Stimulated activated naive CD8-positive, alpha-beta T cell treated with anti-CD3 and anti-CD28 coated beads, Interleukin-15, amount 100 ng/mL, for 72 hours (primary cell): Measurements from ENCODE around the gene RYR1.

Source experiments
- ATAC-seq: fragments of 150-1000 bp; cut with Tn5 transposase; 2 replicates; pipeline ENCODE4 v1.10.0; 2021; ENCODE audit warnings: mild to moderate bottlenecking, moderate library complexity
- DNase-seq, 2 donors: peaks; one replicate each; pipeline ENCODE4 v3.0.0; 2021 to 2022
- H3K27ac Mint-ChIP-seq, 2 donors: one replicate each; pipeline ENCODE4 v1.8.0; 2022; ENCODE audit warnings: mild to moderate bottlenecking in 2 of 2, mixed read lengths in 2 of 2, moderate library complexity in 2 of 2
- H3K27me3 Mint-ChIP-seq: one replicate; pipeline ENCODE4 v1.8.0; 2022; ENCODE audit warnings: mixed read lengths
- H3K4me1 Mint-ChIP-seq: one replicate; pipeline ENCODE4 v1.8.0; 2022; ENCODE audit warnings: mild to moderate bottlenecking, mixed read lengths
- H3K4me3 Mint-ChIP-seq, 2 donors: one replicate each; pipeline ENCODE4 v1.8.0; 2022; ENCODE audit warnings: mild to moderate bottlenecking in 2 of 2, mixed read lengths in 2 of 2, moderate library complexity in 1 of 2
- H3K9me3 Mint-ChIP-seq, 2 donors: one replicate each; pipeline ENCODE4 v1.8.0; 2022; ENCODE audit warnings: mixed read lengths in 2 of 2

RYR1 gene

GRCh38 chr19:38434549-38435051 lies 1.1 kb downstream of the RYR1 start:
- H3K4me3 Mint-ChIP-seq = peak overlapping the region; percentile 16 to 34
- DNase-seq (no peak), ATAC-seq (no peak)
- peaks cover 50% of the 10 kb centered on the region for H3K27me3 Mint-ChIP-seq
- H3K4me1 Mint-ChIP-seq = peaks cover 18% of the 10 kb centered on the region
- H3K9me3 Mint-ChIP-seq = no peaks in the 10 kb centered on the region
- H3K27ac Mint-ChIP-seq = no peak overlapping the region

- Mint-ChIP-seq H3K4me1 (peaks cover 16% of the 10 kb centered on the region), H3K4me3 (no peak overlapping the region), H3K27ac (no peak overlapping the region), H3K9me3 (no peaks in the 10 kb centered on the region), H3K27me3 (peaks cover 58% of the 10 kb centered on the region)
- no peak for DNase-seq
- no peak for ATAC-seq
Observed at GRCh38 chr19:38437295-38437694, 3.8 kb downstream of the RYR1 start.

- DNase-seq = no peak
- no peak for ATAC-seq
- Mint-ChIP-seq H3K4me1 (peaks cover 16% of the 10 kb centered on the region), H3K9me3 (no peaks in the 10 kb centered on the region), H3K27me3 (peaks cover 58% of the 10 kb centered on the region), H3K27ac (peak overlapping the region in 1 of 2 donors; percentile 44), H3K4me3 (no peak overlapping the region)
Observed at GRCh38 chr19:38437917-38438316, 4.4 kb downstream of the RYR1 start.

GRCh38 chr19:38440592-38440991 lies 7.1 kb downstream of the RYR1 start:
- H3K4me1 Mint-ChIP-seq = no peaks in the 10 kb centered on the region
- DNase-seq (no peak), ATAC-seq (no peak)
- no peak overlapping the region for H3K4me3 Mint-ChIP-seq
- H3K27me3 Mint-ChIP-seq = peaks cover 32% of the 10 kb centered on the region
- H3K9me3 Mint-ChIP-seq = no peaks in the 10 kb centered on the region
- no peak overlapping the region for H3K27ac Mint-ChIP-seq

GRCh38 chr19:38441657-38442348 lies 8.3 kb downstream of the RYR1 start:
- Mint-ChIP-seq H3K27me3 (peaks cover 24% of the 10 kb centered on the region), H3K4me3 (no peak overlapping the region), H3K27ac (peak overlapping the region in 1 of 2 donors; percentile 19), H3K9me3 (no peaks in the 10 kb centered on the region), H3K4me1 (no peaks in the 10 kb centered on the region)
- ATAC-seq (peak; percentile 52), DNase-seq (no peak)

GRCh38 chr19:38442736-38443135 lies 9.2 kb downstream of the RYR1 start:
- Mint-ChIP-seq H3K27me3 (peaks cover 18% of the 10 kb centered on the region), H3K4me3 (no peak overlapping the region), H3K27ac (peak overlapping the region in 1 of 2 donors; percentile 29), H3K4me1 (no peaks in the 10 kb centered on the region), H3K9me3 (no peaks in the 10 kb centered on the region)
- DNase-seq = no peak
- no peak for ATAC-seq

GRCh38 chr19:38443458-38443999 lies 10.0 kb downstream of the RYR1 start:
- H3K27ac Mint-ChIP-seq = peak overlapping the region in 1 of 2 donors; percentile 66
- ATAC-seq (no peak), DNase-seq (no peak)
- no peaks in the 10 kb centered on the region for H3K4me1 Mint-ChIP-seq
- H3K9me3 Mint-ChIP-seq = no peaks in the 10 kb centered on the region
- no peak overlapping the region for H3K4me3 Mint-ChIP-seq
- H3K27me3 Mint-ChIP-seq = peaks cover 10% of the 10 kb centered on the region

- H3K27me3 Mint-ChIP-seq = peaks cover 9% of the 10 kb centered on the region
- no peak overlapping the region for H3K4me3 Mint-ChIP-seq
- no peaks in the 10 kb centered on the region for H3K9me3 Mint-ChIP-seq
- H3K4me1 Mint-ChIP-seq = no peaks in the 10 kb centered on the region
- no peak for ATAC-seq
- H3K27ac Mint-ChIP-seq = no peak overlapping the region
- DNase-seq = no peak
Observed at GRCh38 chr19:38444026-38444425, 10.5 kb downstream of the RYR1 start.

- Mint-ChIP-seq H3K9me3 (no peaks in the 10 kb centered on the region), H3K27ac (peak overlapping the region in 1 of 2 donors; percentile 72), H3K27me3 (peaks cover 9% of the 10 kb centered on the region), H3K4me1 (no peaks in the 10 kb centered on the region), H3K4me3 (no peak overlapping the region)
- DNase-seq = no peak
- ATAC-seq = no peak
Observed at GRCh38 chr19:38445362-38445761, 11.9 kb downstream of the RYR1 start.

GRCh38 chr19:38448225-38448624 lies 14.7 kb downstream of the RYR1 start:
- no peak for ATAC-seq
- Mint-ChIP-seq H3K4me1 (no peaks in the 10 kb centered on the region), H3K9me3 (no peaks in the 10 kb centered on the region)

GRCh38 chr19:38449518-38449917 lies 16.0 kb downstream of the RYR1 start:
- no peak for DNase-seq
- Mint-ChIP-seq H3K27me3 (no peaks in the 10 kb centered on the region), H3K4me1 (peaks cover 6% of the 10 kb centered on the region), H3K27ac (no peak overlapping the region), H3K4me3 (no peak overlapping the region), H3K9me3 (no peaks in the 10 kb centered on the region)
- ATAC-seq = no peak

More at GRCh38 chr19:38448225-38448624, 14.7 kb downstream of the RYR1 start:
- no peaks in the 10 kb centered on the region for H3K27me3 Mint-ChIP-seq
- no peak overlapping the region for H3K27ac Mint-ChIP-seq
- no peak overlapping the region for H3K4me3 Mint-ChIP-seq
- no peak for DNase-seq

- H3K4me1 Mint-ChIP-seq = peaks cover 6% of the 10 kb centered on the region
- no peaks in the 10 kb centered on the region for H3K9me3 Mint-ChIP-seq
- no peak overlapping the region for H3K4me3 Mint-ChIP-seq
- H3K27ac Mint-ChIP-seq = no peak overlapping the region
- ATAC-seq (no peak), DNase-seq (no peak)
- no peaks in the 10 kb centered on the region for H3K27me3 Mint-ChIP-seq
Observed at GRCh38 chr19:38451036-38451435, 17.5 kb downstream of the RYR1 start.

- Mint-ChIP-seq H3K4me3 (no peak overlapping the region), H3K27ac (no peak overlapping the region), H3K9me3 (no peaks in the 10 kb centered on the region), H3K27me3 (no peaks in the 10 kb centered on the region), H3K4me1 (peaks cover 6% of the 10 kb centered on the region)
- no peak for DNase-seq
- ATAC-seq = no peak
Observed at GRCh38 chr19:38451629-38452028, 18.1 kb downstream of the RYR1 start.

GRCh38 chr19:38452430-38453366 lies 19.2 kb downstream of the RYR1 start:
- DNase-seq = no peak

GRCh38 chr19:38453596-38453995 lies 20.1 kb downstream of the RYR1 start:
- H3K4me3 Mint-ChIP-seq = no peak overlapping the region

More at GRCh38 chr19:38452430-38453366, 19.2 kb downstream of the RYR1 start:
- Mint-ChIP-seq H3K27me3 (no peaks in the 10 kb centered on the region), H3K4me3 (no peak overlapping the region), H3K9me3 (no peaks in the 10 kb centered on the region), H3K27ac (no peak overlapping the region), H3K4me1 (peaks cover 6% of the 10 kb centered on the region)
- ATAC-seq = no peak

GRCh38 chr19:38455031-38455430 lies 21.5 kb downstream of the RYR1 start:
- Mint-ChIP-seq H3K4me1 (peaks cover 6% of the 10 kb centered on the region), H3K27me3 (no peaks in the 10 kb centered on the region), H3K27ac (no peak overlapping the region), H3K9me3 (no peaks in the 10 kb centered on the region), H3K4me3 (no peak overlapping the region)
- no peak for DNase-seq
- ATAC-seq = no peak

More at GRCh38 chr19:38453596-38453995, 20.1 kb downstream of the RYR1 start:
- Mint-ChIP-seq H3K4me1 (peaks cover 6% of the 10 kb centered on the region), H3K9me3 (no peaks in the 10 kb centered on the region), H3K27ac (no peak overlapping the region), H3K27me3 (no peaks in the 10 kb centered on the region)
- ATAC-seq (no peak), DNase-seq (no peak)
